ENCODE results near the gene BSPRY.

DNA sequence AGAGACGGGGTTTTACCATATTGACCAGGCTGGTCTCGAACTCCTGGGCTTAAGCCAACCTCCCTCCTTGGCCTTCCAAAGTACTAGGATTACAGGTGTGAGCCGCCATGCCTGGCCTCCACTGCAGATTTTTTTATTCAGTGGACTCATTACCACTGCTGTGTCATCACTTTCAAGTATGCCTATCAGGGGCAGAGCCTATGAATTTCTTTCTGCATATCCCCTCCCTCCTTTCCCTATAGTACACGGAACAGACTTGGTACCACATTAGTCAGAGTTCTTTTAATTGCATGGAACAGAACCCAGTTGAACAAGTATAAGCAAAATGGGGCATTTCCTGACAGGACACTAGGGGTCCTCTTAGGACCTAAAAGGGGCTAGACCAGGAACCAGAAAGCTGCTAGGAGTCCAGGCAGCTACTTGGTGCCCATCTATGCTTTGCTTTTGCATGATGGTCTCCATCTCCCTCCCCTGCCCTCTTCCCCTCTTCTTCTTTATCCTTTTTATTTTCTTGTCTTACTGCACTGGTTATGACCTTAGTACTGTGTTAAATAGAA, 5.8 kb downstream of the BSPRY start:
- TF ChIP-seq EP300 (IDR thresholded peaks at IDR 0.05) (no peak), POLR2A (IDR thresholded peaks at IDR 0.05; ENCODE audit: low read depth) (no peak), POLR2AphosphoS5 (IDR thresholded peaks at IDR 0.05) (no peak)
- TF ChIP-seq, protein P1, sequence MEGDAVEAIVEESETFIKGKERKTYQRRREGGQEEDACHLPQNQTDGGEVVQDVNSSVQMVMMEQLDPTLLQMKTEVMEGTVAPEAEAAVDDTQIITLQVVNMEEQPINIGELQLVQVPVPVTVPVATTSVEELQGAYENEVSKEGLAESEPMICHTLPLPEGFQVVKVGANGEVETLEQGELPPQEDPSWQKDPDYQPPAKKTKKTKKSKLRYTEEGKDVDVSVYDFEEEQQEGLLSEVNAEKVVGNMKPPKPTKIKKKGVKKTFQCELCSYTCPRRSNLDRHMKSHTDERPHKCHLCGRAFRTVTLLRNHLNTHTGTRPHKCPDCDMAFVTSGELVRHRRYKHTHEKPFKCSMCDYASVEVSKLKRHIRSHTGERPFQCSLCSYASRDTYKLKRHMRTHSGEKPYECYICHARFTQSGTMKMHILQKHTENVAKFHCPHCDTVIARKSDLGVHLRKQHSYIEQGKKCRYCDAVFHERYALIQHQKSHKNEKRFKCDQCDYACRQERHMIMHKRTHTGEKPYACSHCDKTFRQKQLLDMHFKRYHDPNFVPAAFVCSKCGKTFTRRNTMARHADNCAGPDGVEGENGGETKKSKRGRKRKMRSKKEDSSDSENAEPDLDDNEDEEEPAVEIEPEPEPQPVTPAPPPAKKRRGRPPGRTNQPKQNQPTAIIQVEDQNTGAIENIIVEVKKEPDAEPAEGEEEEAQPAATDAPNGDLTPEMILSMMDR (IDR thresholded peaks at IDR 0.05): no peak
